Heart right ventricle (tissue), 16 donors: ENCODE measurements around the gene PLLP. TPM values are rescaled to one million over a fixed set of nuclear protein-coding genes. Genes with fewer than 3 reads are reported as not detected.
A peak's percentile ranks its signal among the peaks of the same experiment; 100 is the strongest.

Experiments
- ATAC-seq, 8 donors: fragments of 200-7000 bp; cut with Tn5 transposase; one replicate each; pipeline ENCODE4 v1.9.1; 2020; ENCODE audit warnings: mild to moderate bottlenecking in 8 of 8, moderate library complexity in 8 of 8, moderate number of reproducible peaks in 1 of 8
- DNase-seq, 2 donors: peaks; one replicate each; pipeline ENCODE4 v3.0.0-alpha.2; 2020
- H3K27ac ChIP-seq, 10 donors: fragments of 200-600 bp; sonication (generic) in 2 of 10; one replicate each; pipeline versions ENCODE4 v1.5.0 to v1.8.0; 2020 to 2022; ENCODE audit warnings: mild to moderate bottlenecking in 3 of 10
- H3K27me3 ChIP-seq, 7 donors: fragments of 200-600 bp; one replicate each; pipeline ENCODE4 v1.8.0; 2021 to 2022; ENCODE audit warnings: mild to moderate bottlenecking in 2 of 7
- H3K36me3 ChIP-seq, 9 donors: fragments of 200-600 bp; sonication (generic) in 1 of 9; one replicate each; pipeline versions ENCODE4 v1.5.0 to v1.8.0; 2020 to 2022; ENCODE audit warnings: mild to moderate bottlenecking in 2 of 9
- H3K4me1 ChIP-seq, 9 donors: fragments of 200-600 bp; sonication (generic) in 1 of 9; one replicate each; pipeline versions ENCODE4 v1.5.0 to v1.8.0; 2020 to 2022; ENCODE audit warnings: mild to moderate bottlenecking in 4 of 9
- H3K4me3 ChIP-seq, 10 donors: fragments of 200-600 bp; sonication (generic) in 2 of 10; one replicate each; pipeline versions ENCODE4 v1.5.0 to v1.8.0; 2020 to 2022; ENCODE audit warnings: mild to moderate bottlenecking in 7 of 10, moderate library complexity in 2 of 10
- H3K9me3 ChIP-seq, 11 donors: fragments of 200-600 bp in 10 of 11; sonication (generic) in 2 of 11; one replicate each; pipeline versions ENCODE4 v1.5.0 to v1.8.0; 2013 to 2022; ENCODE audit warnings: mild to moderate bottlenecking in 2 of 11, control low read depth in 1 of 11, moderate library complexity in 1 of 11
- CTCF ChIP-seq, 9 donors: fragments of 200-600 bp; sonication (generic) in 2 of 9; IDR thresholded peaks; one replicate each; pipeline versions ENCODE4 v1.5.0 to v1.8.0; 2021 to 2022; ENCODE audit warnings: antibody characterized with exemption in 9 of 9, mild to moderate bottlenecking in 5 of 9, moderate library complexity in 1 of 9
- WGBS, 2 donors: extraction: QIAGEN DNeasy Blood & Tissue Kit; methylation state at CpG; one replicate each; pipeline ENCODE4 v1.1.7; 2013; ENCODE audit warnings: inconsistent platforms in 1 of 2; 5-methylcytosine and 5-hydroxymethylcytosine counted together
- intact Hi-C, 10 donors: fragments of 100-400 bp; cut with DNase I; formaldehyde crosslinking; loops; one replicate each; pipeline versions ENCODE4 v1.11.1 to v1.14.2; 2022
- polyA plus RNA-seq, 2 donors: library from polyadenylated mRNA; stranded (reverse); fragments of 200-250 nt; gene quantifications; one replicate each; pipeline ENCODE4 v1.2.3, GENCODE V29; 2013
- total RNA-seq, 10 donors: library from RNA; stranded (reverse); fragmentation: NEBNext Ultra II Directional in 3 of 10; extraction: Animal tissue kit (Norgen Biotek cat#: 25700) in 3 of 10; gene quantifications; one replicate each; pipeline versions ENCODE4 v1.2.1 to v1.2.4, GENCODE V29; 2021 to 2023
- donor health status: Arrhythmogenic right ventricular cardiomyopathy.
- donor health status: ischemic (EF 13 %, LVEDD 7.1; RV severe dilation, severe dysfunction).
- donor health status: healthy with polysubstance abuse.
- donor health status: DM: no; HTN: yes; CAD: no.
- donor health status: DM: no; HTN: no; CAD: no.
- donor health status: ischemic (EF 25% LVEDD 6.9; RV normal size, moderate dysfunction).
- donor health status: ischemic (EF 25% LVEDD 5.7; RV mildly dilated, moderate dysfunction).
- donor health status: healthy.
- donor health status: DM: yes; HTN: yes; CAD: no.
- donor health status: Ischemic cardiomyopathy.
- donor health status: ischemic (EF 35%, LVEDD 5.7; RV mildly dilated, moderate dysfunction).
- donor health status: nonischemic (EF 11% LVEDD 7.7; RV severe dilation, severe dysfunction).
- donor health status: DM: yes; HTN: yes; CAD: no.
- donor health status: PGD.
- donor health status: ischemic (EF 29% LVEDD 5.4; RV normal size, mild dysfunction).
- donor health status: nonischemic (EF 23%, LVEDD 6.1; RV moderate dilation, normal function).

The PLLP gene
- total and polyA plus RNA-seq, 12 donors: 1.7 to 10.6 (median 2.4) TPM

GRCh38 chr16:57325458-57325857 is 41.0 kb upstream of the PLLP start:
- WGBS, 2 donors: 54 to 85% methylated on average over 1 of the region's 1 CpG
- intact Hi-C loops: no loop called here

GRCh38 chr16:57324749-57325148 is 40.3 kb upstream of the PLLP start:
- Histone ChIP-seq H3K27me3 (peaks cover 0 to under 1% (median 0%) of the 10 kb centered on the region in 7 donors), H3K36me3 (no peaks in the 10 kb centered on the region), H3K4me1 (peaks cover 0 to 6% (median 0%) of the 10 kb centered on the region in 9 donors), H3K27ac (no peak overlapping the region), H3K4me3 (no peak overlapping the region), H3K9me3 (peaks cover 0 to 21% (median 6%) of the 10 kb centered on the region in 11 donors)
- WGBS, 2 donors: 63 to 69% methylated on average over 2 of the region's 2 CpGs
- no peak for DNase-seq
- no peak for TF ChIP-seq CTCF (IDR thresholded peaks at IDR 0.05)
- ATAC-seq: no peak
- intact Hi-C loops: no loop called here

More at GRCh38 chr16:57325458-57325857, 41.0 kb upstream of the PLLP start:
- H3K4me1 ChIP-seq: peaks cover 0 to 6% (median 0%) of the 10 kb centered on the region in 9 donors
- no peak for TF ChIP-seq CTCF (IDR thresholded peaks at IDR 0.05)
- ATAC-seq: no peak
- no peak overlapping the region for H3K4me3 ChIP-seq
- peaks cover 0 to 6% (median 0%) of the 10 kb centered on the region in 7 donors for H3K27me3 ChIP-seq
- no peak for DNase-seq
- peaks cover 0 to 21% (median 6%) of the 10 kb centered on the region in 11 donors for H3K9me3 ChIP-seq
- no peak overlapping the region for H3K27ac ChIP-seq
- no peaks in the 10 kb centered on the region for H3K36me3 ChIP-seq

- 63 to 77% methylated on average over 2 of the region's 2 CpGs for WGBS, 2 donors
- intact Hi-C loops: loop anchor here in 2 of 10 donors (5.0 kb wide), 2 partner anchors 53 to 88 kb away; partner anchors contain the start of gene CX3CL1 (in 1 of the 2)
- TF ChIP-seq CTCF (IDR thresholded peaks at IDR 0.05): no peak
- peaks cover 0 to 46% (median 33%) of the 10 kb centered on the region in 9 donors for H3K4me1 ChIP-seq
- no peak overlapping the region for H3K4me3 ChIP-seq
- H3K36me3 ChIP-seq: no peaks in the 10 kb centered on the region
- H3K27me3 ChIP-seq: no peaks in the 10 kb centered on the region
- H3K27ac ChIP-seq: no peak overlapping the region
- H3K9me3 ChIP-seq: peaks cover 0 to 3% (median 0%) of the 10 kb centered on the region in 11 donors
- ATAC-seq (no peak), DNase-seq (no peak)
Measured at GRCh38 chr16:57319646-57320045, 35.2 kb upstream of the PLLP start.

- DNase-seq (peak in 1 of 2 donors; percentile 47), ATAC-seq (peak; percentile 14 to 83 (median 52))
- peaks cover 0 to 56% (median 36%) of the 10 kb centered on the region in 9 donors for H3K4me1 ChIP-seq
- no peaks in the 10 kb centered on the region for H3K9me3 ChIP-seq
- no peaks in the 10 kb centered on the region for H3K36me3 ChIP-seq
- H3K4me3 ChIP-seq: no peak overlapping the region
- TF ChIP-seq CTCF (IDR thresholded peaks at IDR 0.05): peak in 3 of 9 donors; percentile 23 to 27 (median 25)
- peak overlapping the region in 6 of 10 donors; percentile 6 to 87 (median 56) for H3K27ac ChIP-seq
- intact Hi-C loops: loop anchor here in 2 of 10 donors (5.0 kb wide), 2 partner anchors 54 to 89 kb away; partner anchors contain the start of gene CX3CL1 (in 1 of the 2)
- WGBS, 2 donors: 53 to 58% methylated on average over 13 of the region's 13 CpGs
- H3K27me3 ChIP-seq: no peaks in the 10 kb centered on the region
Measured at GRCh38 chr16:57318240-57318970, 33.9 kb upstream of the PLLP start.
